Panc1 (cell line): Measurements from ENCODE around the gene ITIH6.
"Not testable (repeated sequence)": the region's sequence is repeated elsewhere in the genome, so short reads cannot be mapped to it uniquely, and the experiment has no call there.

ENCODE experiments used
- POLR2AphosphoS5 ChIP-seq: IDR thresholded peaks from 2 replicates; pipeline ENCODE4 v1.6.1; 2012; ENCODE audit warnings: mild to moderate bottlenecking, low read depth, low read length, moderate library complexity
- TF ChIP-seq, protein P1 (sequence below): fragments of 450-650 bp; IDR thresholded peaks from 2 replicates; pipeline ENCODE4 v1.5.1; 2017; ENCODE audit warnings: mild to moderate bottlenecking
- TF ChIP-seq, protein P2 (sequence below), 2 experiments: IDR thresholded peaks; 2 replicates each; pipeline ENCODE4 v1.6.1; 2011 to 2012; ENCODE audit warnings: low read depth in 2 of 2, control low read depth in 1 of 2, low read length in 1 of 2, mild to moderate bottlenecking in 1 of 2, moderate library complexity in 1 of 2; ENCODE audit not compliant: insufficient read depth in 1 of 2

DNA sequence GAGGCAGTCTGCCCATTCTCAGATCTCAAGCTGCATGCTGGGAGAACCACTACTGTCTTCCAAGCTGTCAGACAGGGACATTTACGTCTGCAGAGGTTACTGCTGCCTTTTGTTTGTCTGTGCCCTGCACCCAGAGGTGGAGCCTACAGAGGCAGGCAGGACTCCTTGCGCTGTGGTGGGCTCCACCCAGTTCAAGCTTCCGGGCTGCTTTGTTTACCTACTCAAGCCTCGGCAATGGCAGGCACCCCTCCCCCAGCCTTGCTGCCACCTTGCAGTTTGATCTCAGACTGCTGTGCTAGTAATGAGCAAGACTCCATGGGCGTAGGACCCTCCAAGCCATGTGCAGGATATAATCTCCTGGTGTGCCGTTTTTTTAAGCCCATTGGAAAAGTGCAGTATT is 59.5 kb downstream of the ITIH6 start:
- not testable (repeated sequence) for TF ChIP-seq POLR2AphosphoS5
- TF ChIP-seq, protein P1, sequence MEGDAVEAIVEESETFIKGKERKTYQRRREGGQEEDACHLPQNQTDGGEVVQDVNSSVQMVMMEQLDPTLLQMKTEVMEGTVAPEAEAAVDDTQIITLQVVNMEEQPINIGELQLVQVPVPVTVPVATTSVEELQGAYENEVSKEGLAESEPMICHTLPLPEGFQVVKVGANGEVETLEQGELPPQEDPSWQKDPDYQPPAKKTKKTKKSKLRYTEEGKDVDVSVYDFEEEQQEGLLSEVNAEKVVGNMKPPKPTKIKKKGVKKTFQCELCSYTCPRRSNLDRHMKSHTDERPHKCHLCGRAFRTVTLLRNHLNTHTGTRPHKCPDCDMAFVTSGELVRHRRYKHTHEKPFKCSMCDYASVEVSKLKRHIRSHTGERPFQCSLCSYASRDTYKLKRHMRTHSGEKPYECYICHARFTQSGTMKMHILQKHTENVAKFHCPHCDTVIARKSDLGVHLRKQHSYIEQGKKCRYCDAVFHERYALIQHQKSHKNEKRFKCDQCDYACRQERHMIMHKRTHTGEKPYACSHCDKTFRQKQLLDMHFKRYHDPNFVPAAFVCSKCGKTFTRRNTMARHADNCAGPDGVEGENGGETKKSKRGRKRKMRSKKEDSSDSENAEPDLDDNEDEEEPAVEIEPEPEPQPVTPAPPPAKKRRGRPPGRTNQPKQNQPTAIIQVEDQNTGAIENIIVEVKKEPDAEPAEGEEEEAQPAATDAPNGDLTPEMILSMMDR = not testable (repeated sequence)
- TF ChIP-seq, protein P2, sequence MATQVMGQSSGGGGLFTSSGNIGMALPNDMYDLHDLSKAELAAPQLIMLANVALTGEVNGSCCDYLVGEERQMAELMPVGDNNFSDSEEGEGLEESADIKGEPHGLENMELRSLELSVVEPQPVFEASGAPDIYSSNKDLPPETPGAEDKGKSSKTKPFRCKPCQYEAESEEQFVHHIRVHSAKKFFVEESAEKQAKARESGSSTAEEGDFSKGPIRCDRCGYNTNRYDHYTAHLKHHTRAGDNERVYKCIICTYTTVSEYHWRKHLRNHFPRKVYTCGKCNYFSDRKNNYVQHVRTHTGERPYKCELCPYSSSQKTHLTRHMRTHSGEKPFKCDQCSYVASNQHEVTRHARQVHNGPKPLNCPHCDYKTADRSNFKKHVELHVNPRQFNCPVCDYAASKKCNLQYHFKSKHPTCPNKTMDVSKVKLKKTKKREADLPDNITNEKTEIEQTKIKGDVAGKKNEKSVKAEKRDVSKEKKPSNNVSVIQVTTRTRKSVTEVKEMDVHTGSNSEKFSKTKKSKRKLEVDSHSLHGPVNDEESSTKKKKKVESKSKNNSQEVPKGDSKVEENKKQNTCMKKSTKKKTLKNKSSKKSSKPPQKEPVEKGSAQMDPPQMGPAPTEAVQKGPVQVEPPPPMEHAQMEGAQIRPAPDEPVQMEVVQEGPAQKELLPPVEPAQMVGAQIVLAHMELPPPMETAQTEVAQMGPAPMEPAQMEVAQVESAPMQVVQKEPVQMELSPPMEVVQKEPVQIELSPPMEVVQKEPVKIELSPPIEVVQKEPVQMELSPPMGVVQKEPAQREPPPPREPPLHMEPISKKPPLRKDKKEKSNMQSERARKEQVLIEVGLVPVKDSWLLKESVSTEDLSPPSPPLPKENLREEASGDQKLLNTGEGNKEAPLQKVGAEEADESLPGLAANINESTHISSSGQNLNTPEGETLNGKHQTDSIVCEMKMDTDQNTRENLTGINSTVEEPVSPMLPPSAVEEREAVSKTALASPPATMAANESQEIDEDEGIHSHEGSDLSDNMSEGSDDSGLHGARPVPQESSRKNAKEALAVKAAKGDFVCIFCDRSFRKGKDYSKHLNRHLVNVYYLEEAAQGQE (IDR thresholded peaks at IDR 0.05; ENCODE audit: insufficient read depth in 1 of 2, low read depth in 2 of 2, low read length in 1 of 2) = not testable (repeated sequence)
